A673 (cell line): ENCODE results near the gene JMJD6. TPM values are rescaled to one million over a fixed set of nuclear protein-coding genes. Genes with fewer than 3 reads are reported as not detected.

Experiments
- BruUV-seq: library from RNA; stranded (reverse); fragments of 400-500 nt; replicated peaks from 2 replicates; lab custom pipeline; 2021; lab: Mats Ljungman, UMichigan
- CTCF ChIA-PET: fragments of 300-600 bp; sonication (Branson Sonifier 250); formaldehyde crosslinking; loops from one replicate; lab custom pipeline; 2022; ENCODE audit warnings: antibody characterized with exemption; lab: Charles Lee
- POLR2A ChIA-PET: fragments of 300-600 bp; sonication (Branson Sonifier 250); formaldehyde crosslinking; loops from one replicate; lab custom pipeline; 2022; ENCODE audit warnings: antibody characterized with exemption; ENCODE audit not compliant: low non-redundant PET; lab: Charles Lee
- DNase-seq: peaks from one replicate; pipeline ENCODE4 v3.0.0-alpha.2; 2015; ENCODE audit warnings: low spot score
- H3K27ac ChIP-seq: fragments of 200-600 bp; sonication (generic); 2 replicates; pipeline ENCODE4 v1.5.1; 2016; ENCODE audit warnings: mixed run types, low read depth, mild to moderate bottlenecking, mixed read lengths, antibody characterized with exemption, low read length; ENCODE audit not compliant: poor library complexity, severe bottlenecking
- H3K27me3 ChIP-seq: fragments of 200-600 bp; sonication (generic); replicated peaks from 2 replicates; pipeline ENCODE4 v1.6.1; 2017; ENCODE audit warnings: mixed run types, low read depth, mild to moderate bottlenecking, mixed read lengths, antibody characterized with exemption, low read length; ENCODE audit not compliant: insufficient read depth, poor library complexity
- H3K36me3 ChIP-seq: fragments of 200-600 bp; sonication (generic); 2 replicates; pipeline ENCODE4 v1.6.1; 2016; ENCODE audit warnings: mixed run types, mild to moderate bottlenecking, mixed read lengths, antibody characterized with exemption, low read length; ENCODE audit not compliant: insufficient read depth, poor library complexity, severe bottlenecking
- H3K4me1 ChIP-seq: fragments of 200-600 bp; sonication (generic); 2 replicates; pipeline ENCODE4 v1.6.1; 2017; ENCODE audit warnings: mixed run types, mild to moderate bottlenecking, mixed read lengths, antibody characterized with exemption, low read length; ENCODE audit not compliant: insufficient read depth, poor library complexity, severe bottlenecking
- H3K4me3 ChIP-seq: fragments of 200-600 bp; sonication (generic); 2 replicates; pipeline ENCODE4 v1.5.1; 2016; ENCODE audit warnings: low read depth, mixed run types, mild to moderate bottlenecking, mixed read lengths, low read length; ENCODE audit not compliant: poor library complexity, severe bottlenecking
- H3K9me3 ChIP-seq: fragments of 200-600 bp; sonication (generic); 2 replicates; pipeline ENCODE4 v1.6.1; 2016; ENCODE audit warnings: mixed run types, low read depth, mild to moderate bottlenecking, mixed read lengths, antibody characterized with exemption, low read length; ENCODE audit not compliant: poor library complexity, severe bottlenecking
- CTCF ChIP-seq: fragments of 300-800, 200-600 bp; sonication (generic); conservative IDR thresholded peaks from 2 replicates; pipeline ENCODE4 v1.5.1; 2017; ENCODE audit warnings: low read depth, mild to moderate bottlenecking, antibody characterized with exemption, low read length, moderate library complexity, mixed read lengths
- EZH2 ChIP-seq: fragments of 200-600 bp; sonication (generic); IDR thresholded peaks from 2 replicates; pipeline ENCODE4 v1.6.1; 2017; ENCODE audit warnings: borderline replicate concordance, low read depth, mild to moderate bottlenecking, mixed read lengths, antibody characterized with exemption, low read length; ENCODE audit not compliant: poor library complexity, severe bottlenecking
- intact Hi-C: fragments of 100-400 bp; cut with micrococcal nuclease; formaldehyde crosslinking; loops from one replicate; pipeline ENCODE4 v1.10.0; 2022; ENCODE audit not compliant: unreplicated experiment
- total RNA-seq: library from RNA; stranded (reverse); gene quantifications from 2 replicates; pipeline ENCODE4 v1.2.3, GENCODE V29; 2021

The JMJD6 gene
- total RNA-seq, 1 experiment from 2014 or later: 77.6 TPM

GRCh38 chr17:76715496-76715830, 10.9 kb downstream of the JMJD6 start:
- TF ChIP-seq CTCF (no peak), EZH2 (no peak)
- no peak overlapping the region for H3K4me3 ChIP-seq
- DNase-seq: no peak
- CTCF ChIA-PET: no interaction called here
- no peaks in the 10 kb centered on the region for H3K27me3 ChIP-seq
- intact Hi-C loops: loop anchor here (10.0 kb wide), 1 partner anchor 151 kb away; a partner anchor contains a TSS
- H3K27ac ChIP-seq: peak overlapping the region; percentile 94
- no peaks in the 10 kb centered on the region for H3K9me3 ChIP-seq
- BruUV-seq: no TSS peak
- peaks cover 36% of the 10 kb centered on the region for H3K4me1 ChIP-seq
- POLR2A ChIA-PET: no interaction called here
- peaks cover 35% of the 10 kb centered on the region for H3K36me3 ChIP-seq

GRCh38 chr17:76714822-76715495, 11.4 kb downstream of the JMJD6 start:
- ChIA-PET CTCF (no interaction called here), POLR2A (no interaction called here)
- H3K9me3 ChIP-seq: no peaks in the 10 kb centered on the region
- no peaks in the 10 kb centered on the region for H3K27me3 ChIP-seq
- TF ChIP-seq CTCF (peak; percentile 92), EZH2 (no peak)
- peak; percentile 75 for DNase-seq
- intact Hi-C loops: loop anchor here (10.0 kb wide), 1 partner anchor 150 kb away; a partner anchor contains a TSS
- no peak overlapping the region for H3K4me3 ChIP-seq
- no TSS peak for BruUV-seq
- H3K36me3 ChIP-seq: peaks cover 30% of the 10 kb centered on the region
- peak overlapping the region; percentile 94 for H3K27ac ChIP-seq
- H3K4me1 ChIP-seq: peaks cover 38% of the 10 kb centered on the region

GRCh38 chr17:76714336-76714735, 12.1 kb downstream of the JMJD6 start:
- Histone ChIP-seq H3K4me1 (peaks cover 44% of the 10 kb centered on the region), H3K27ac (no peak overlapping the region), H3K9me3 (no peaks in the 10 kb centered on the region), H3K36me3 (peaks cover 24% of the 10 kb centered on the region), H3K27me3 (no peaks in the 10 kb centered on the region), H3K4me3 (no peak overlapping the region)
- ChIA-PET POLR2A (no interaction called here), CTCF (no interaction called here)
- BruUV-seq: no TSS peak
- DNase-seq: no peak
- TF ChIP-seq EZH2 (no peak), CTCF (no peak)
- intact Hi-C loops: loop anchor here (10.0 kb wide), 1 partner anchor 150 kb away; a partner anchor contains a TSS
